ENCODE measurements around the gene CCBE1.

Gene CCBE1

DNA sequence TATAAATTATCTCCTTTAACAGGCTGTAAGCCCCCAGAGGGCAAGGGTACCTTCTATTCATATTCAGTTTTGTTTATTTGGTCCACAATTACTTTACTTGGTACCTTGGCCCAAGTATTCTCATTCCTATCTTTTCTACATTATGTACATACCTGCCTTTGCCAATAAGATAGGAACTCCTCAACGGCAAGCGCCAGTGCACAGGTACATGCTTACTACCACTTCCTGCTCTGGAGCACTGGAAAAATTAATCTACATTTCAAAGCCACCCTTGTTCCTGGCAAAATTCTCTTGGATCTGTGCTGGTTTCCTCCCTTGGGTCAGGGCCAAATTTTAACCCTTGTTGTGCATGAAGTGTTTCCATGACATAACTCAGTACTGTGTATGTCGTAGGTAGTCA, 303.8 kb downstream of the CCBE1 start:
- DNase-seq (ENCODE audit: low spot score): no peak

- DNase-seq (ENCODE audit: low spot score): no peak
These were observed 308.4 kb downstream of the CCBE1 start for GRCh38 chr18:59388817-59389216.

DNA sequence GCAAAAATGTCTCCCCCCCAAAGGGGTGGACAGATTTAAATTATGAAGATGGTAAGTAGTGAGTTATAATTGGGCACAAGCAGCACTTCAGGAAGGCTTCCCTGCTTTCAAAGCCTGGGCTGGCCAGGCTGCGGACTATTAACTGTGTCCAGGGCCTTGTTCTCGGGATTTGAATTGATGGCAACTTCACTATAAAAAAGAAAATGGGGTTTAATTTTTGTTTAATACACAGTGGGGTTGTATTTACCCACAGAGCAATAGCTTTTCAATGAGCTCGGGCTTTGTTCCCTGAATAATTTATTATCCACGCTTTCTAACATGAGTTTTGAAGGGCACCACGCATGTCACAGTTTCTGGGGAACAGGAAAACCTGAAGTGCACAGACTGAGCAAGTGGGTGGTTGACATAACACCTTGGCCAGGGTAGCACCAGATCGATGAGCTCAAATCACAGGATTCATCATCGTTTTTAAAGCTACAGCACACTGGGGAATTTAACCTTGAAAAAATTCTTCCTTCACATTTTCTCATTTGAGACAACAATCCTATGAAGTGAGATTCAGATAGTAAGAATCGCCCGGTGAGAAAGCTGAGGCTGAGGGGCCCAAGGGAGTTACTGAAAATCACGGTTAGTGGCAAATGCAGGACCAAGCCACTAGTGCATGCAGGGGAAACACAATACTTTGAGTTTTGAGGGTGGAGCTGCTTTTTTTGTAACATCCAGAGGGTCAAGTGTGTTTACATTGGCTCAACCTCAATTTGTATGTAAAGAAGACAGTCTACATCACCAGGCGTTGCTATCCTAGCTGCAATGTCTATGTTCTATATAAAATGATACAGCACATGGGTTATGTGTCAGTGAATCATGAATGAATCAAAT, 309.3 kb downstream of the CCBE1 start:
- no peak for DNase-seq (ENCODE audit: low spot score)

DNA sequence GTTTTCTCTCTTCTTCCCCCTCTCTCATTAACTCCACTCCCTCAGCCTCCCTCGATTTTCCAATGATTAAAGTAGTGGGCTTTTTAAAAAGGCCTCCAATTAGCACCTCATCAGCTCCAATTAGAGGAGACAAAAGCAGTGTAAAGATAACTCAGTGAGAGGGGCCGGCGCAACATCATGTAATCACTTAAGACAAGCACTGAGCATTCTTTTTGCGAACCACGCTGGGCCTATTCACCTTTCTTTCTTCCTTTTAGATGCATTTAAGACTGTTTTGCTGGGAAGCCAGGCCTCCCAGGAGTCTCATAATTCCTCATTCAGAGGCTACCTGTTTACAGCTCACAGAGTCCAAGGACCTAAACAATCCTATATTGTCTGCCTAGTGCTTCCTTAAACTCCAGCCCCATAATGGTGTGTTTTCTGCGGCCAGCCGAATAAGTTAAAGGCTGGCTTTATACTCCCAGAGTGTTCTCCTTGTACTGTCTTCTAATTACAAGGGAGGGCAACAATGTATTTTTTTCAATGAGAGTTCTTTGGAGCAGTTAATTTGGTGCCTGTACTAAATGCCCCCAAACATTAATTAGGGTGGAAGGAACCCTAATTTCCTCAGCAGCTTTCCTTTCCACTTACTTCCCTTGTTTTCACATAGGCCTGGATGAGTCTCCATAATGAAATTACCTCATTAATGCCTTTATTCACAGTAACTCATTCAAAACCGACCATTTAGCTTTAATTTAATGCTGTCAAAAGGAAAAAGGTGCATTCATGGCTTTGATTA, 310.1 kb downstream of the CCBE1 start:
- no peak for DNase-seq (ENCODE audit: low spot score)

DNA sequence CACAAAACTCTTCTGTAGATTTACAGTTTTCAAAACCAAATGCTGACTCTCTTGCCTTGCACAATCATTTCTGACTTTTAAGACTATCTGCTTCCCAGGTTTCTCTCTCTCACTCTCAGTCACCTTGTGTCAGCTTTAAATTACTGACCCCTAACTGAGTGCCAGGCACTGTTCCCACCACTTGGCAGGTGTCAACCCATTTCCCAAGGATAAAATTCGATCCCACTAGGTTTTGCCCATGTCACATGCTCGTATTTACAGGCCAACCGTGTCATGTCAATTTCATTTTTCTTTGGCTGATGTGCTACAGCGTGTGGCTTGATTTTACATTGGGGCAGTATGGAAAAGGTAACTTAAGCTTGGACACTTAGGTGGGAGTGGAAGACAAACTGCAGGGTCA, 312.0 kb downstream of the CCBE1 start:
- no peak for DNase-seq (ENCODE audit: low spot score)

- DNase-seq (ENCODE audit: low spot score): no peak
These were observed 313.4 kb downstream of the CCBE1 start for GRCh38 chr18:59383851-59384250.

GRCh38 chr18:59382383-59382782, 314.8 kb downstream of the CCBE1 start:
- DNase-seq (ENCODE audit: low spot score): no peak

DNA sequence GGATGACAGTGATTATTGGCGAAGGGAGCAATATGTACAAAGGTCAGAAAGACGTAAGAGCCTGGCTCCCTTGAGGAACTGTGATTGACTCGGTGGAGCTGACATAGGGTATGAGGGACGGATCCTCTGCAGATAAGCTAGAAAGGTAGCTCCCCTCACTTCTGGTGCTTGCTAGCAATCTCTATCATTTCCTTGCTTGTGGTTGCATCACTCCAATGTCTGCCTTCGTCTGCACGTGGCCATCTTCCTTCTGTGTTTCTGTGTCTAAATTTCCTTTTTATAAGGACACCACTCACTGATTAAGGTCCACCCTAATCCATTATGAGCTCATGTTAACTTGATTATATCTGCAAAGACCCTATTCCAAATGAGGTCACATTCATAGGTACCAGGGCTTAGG, 315.3 kb downstream of the CCBE1 start:
- DNase-seq (ENCODE audit: low spot score): no peak
